OCI-LY3 (cell line): ENCODE measurements around the gene IFT80.

Experiments
- H2AFZ ChIP-seq: fragments of 200-600, 300-600 bp; shearing (Covaris generic); 2 replicates; pipeline ENCODE4 v1.6.0; 2014; ENCODE audit warnings: antibody characterized with exemption, low read depth, low read length
- H3K27ac ChIP-seq: fragments of 200-600, 300-600 bp; sonication (generic); 2 replicates; pipeline ENCODE4 v1.5.1; 2014; ENCODE audit warnings: mild to moderate bottlenecking, low read length, moderate library complexity, mixed read lengths
- H3K27me3 ChIP-seq: fragments of 200-600, 300-600 bp; sonication (generic); 2 replicates; pipeline ENCODE4 v1.6.1; 2014; ENCODE audit warnings: low read depth, low read length, mixed read lengths
- H3K36me3 ChIP-seq: fragments of 200-600, 300-600 bp; sonication (generic); replicated peaks from 2 replicates; pipeline ENCODE3; 2014; ENCODE audit warnings: low read depth, low read length, mixed read lengths
- H3K4me1 ChIP-seq: fragments of 300-600, 200-600 bp; sonication (generic); 2 replicates; pipeline ENCODE4 v1.6.1; 2014; ENCODE audit warnings: low read length, mixed read lengths
- H3K4me2 ChIP-seq: fragments of 200-600, 300-600 bp; sonication (generic); 2 replicates; pipeline ENCODE4 v1.6.1; 2014; ENCODE audit warnings: low read length, mixed read lengths
- H3K4me3 ChIP-seq: fragments of 300-600, 200-600 bp; sonication (generic); 2 replicates; pipeline ENCODE4 v1.5.1; 2014; ENCODE audit warnings: antibody characterized with exemption, mild to moderate bottlenecking, low read length, moderate library complexity
- H3K79me2 ChIP-seq: fragments of 300-600, 200-600 bp; shearing (Covaris generic); 2 replicates; pipeline ENCODE4 v1.6.1; 2014; ENCODE audit warnings: mild to moderate bottlenecking, low read length, mixed read lengths
- H3K9ac ChIP-seq: fragments of 300-600, 200-600 bp; shearing (Covaris generic); 2 replicates; pipeline ENCODE4 v1.6.0; 2014; ENCODE audit warnings: mild to moderate bottlenecking, low read length, moderate library complexity
- H3K9me3 ChIP-seq: fragments of 200-600, 300-600 bp; shearing (Covaris generic); 2 replicates; pipeline ENCODE4 v1.6.1; 2014; ENCODE audit warnings: low read length, mixed read lengths; ENCODE audit not compliant: insufficient read depth
- H4K20me1 ChIP-seq: fragments of 200-600, 300-600 bp; sonication (generic); 2 replicates; pipeline ENCODE4 v1.6.1; 2016; ENCODE audit warnings: low read length, mixed read lengths; ENCODE audit not compliant: insufficient read depth
- CTCF ChIP-seq: fragments of 200-600, 300-600 bp; sonication (generic); IDR thresholded peaks from 2 replicates; pipeline ENCODE4 v1.5.1; 2014; ENCODE audit warnings: antibody characterized with exemption, low read length, low read depth
- EZH2phosphoT487 ChIP-seq: fragments of 200-600 bp; shearing (Covaris generic); IDR thresholded peaks from 2 replicates; pipeline ENCODE4 v1.6.1; 2018; ENCODE audit warnings: antibody characterized with exemption, mixed run types, low read depth

IFT80 gene

GRCh38 chr3:160355826-160356225 is 43.2 kb downstream of the IFT80 start:
- Histone ChIP-seq H3K79me2 (no peaks in the 10 kb centered on the region), H3K4me2 (no peak overlapping the region), H3K4me3 (no peak overlapping the region), H2AFZ (no peak overlapping the region), H3K9ac (no peak overlapping the region), H3K27ac (no peak overlapping the region), H4K20me1 (no peaks in the 10 kb centered on the region), H3K9me3 (no peaks in the 10 kb centered on the region), H3K4me1 (no peaks in the 10 kb centered on the region), H3K27me3 (no peaks in the 10 kb centered on the region), H3K36me3 (no peaks in the 10 kb centered on the region)
- TF ChIP-seq EZH2phosphoT487 (no peak), CTCF (no peak)

GRCh38 chr3:160346511-160346910 is 52.5 kb downstream of the IFT80 start:
- H4K20me1 ChIP-seq: no peaks in the 10 kb centered on the region
- no peak overlapping the region for H3K27ac ChIP-seq
- H3K4me2 ChIP-seq: no peak overlapping the region
- no peaks in the 10 kb centered on the region for H3K27me3 ChIP-seq
- no peak for TF ChIP-seq EZH2phosphoT487
- no peak for TF ChIP-seq CTCF
- H3K79me2 ChIP-seq: no peaks in the 10 kb centered on the region
- H3K9me3 ChIP-seq: no peaks in the 10 kb centered on the region
- no peaks in the 10 kb centered on the region for H3K36me3 ChIP-seq
- H2AFZ ChIP-seq: no peak overlapping the region
- H3K4me1 ChIP-seq: no peaks in the 10 kb centered on the region
- H3K4me3 ChIP-seq: no peak overlapping the region
- H3K9ac ChIP-seq: no peak overlapping the region

- Histone ChIP-seq H3K9me3 (0 out of 2 replicates have a peak, but pooled peaks cover under 1% of the 10 kb centered on the region), H2AFZ (no peak overlapping the region), H3K4me3 (no peak overlapping the region), H4K20me1 (no peaks in the 10 kb centered on the region), H3K4me1 (no peaks in the 10 kb centered on the region), H3K36me3 (no peaks in the 10 kb centered on the region), H3K27ac (no peak overlapping the region), H3K79me2 (no peaks in the 10 kb centered on the region), H3K4me2 (no peak overlapping the region), H3K27me3 (no peaks in the 10 kb centered on the region), H3K9ac (no peak overlapping the region)
- TF ChIP-seq CTCF: peak; percentile 58
- no peak for TF ChIP-seq EZH2phosphoT487
These were observed 55.9 kb downstream of the IFT80 start for GRCh38 chr3:160343132-160343531.

GRCh38 chr3:160340351-160340750 is 58.7 kb downstream of the IFT80 start:
- Histone ChIP-seq H2AFZ (no peak overlapping the region), H4K20me1 (no peaks in the 10 kb centered on the region), H3K27me3 (no peaks in the 10 kb centered on the region), H3K4me1 (no peaks in the 10 kb centered on the region), H3K79me2 (no peaks in the 10 kb centered on the region), H3K9ac (no peak overlapping the region), H3K4me2 (no peak overlapping the region), H3K36me3 (no peaks in the 10 kb centered on the region), H3K27ac (no peak overlapping the region), H3K9me3 (0 out of 2 replicates have a peak, but pooled peaks cover 3% of the 10 kb centered on the region), H3K4me3 (no peak overlapping the region)
- TF ChIP-seq EZH2phosphoT487 (no peak), CTCF (no peak)
